Mesothelial cell of epicardium (in vitro differentiated cells): ENCODE data around the gene RALGPS1. TPM values are rescaled to one million over a fixed set of nuclear protein-coding genes. Genes with fewer than 3 reads are reported as not detected.

ENCODE experiments used
- DNase-seq, 2 experiments: peaks; one replicate each; pipeline ENCODE4 v3.0.0; 2021; ENCODE audit warnings: low spot score in 2 of 2; ENCODE audit not compliant: unreplicated experiment in 2 of 2
- H3K27ac Mint-ChIP-seq: 2 replicates; pipeline ENCODE4 v1.8.0; 2021; ENCODE audit warnings: mixed read lengths
- H3K27me3 Mint-ChIP-seq: 2 replicates; pipeline ENCODE4 v1.8.0; 2021; ENCODE audit warnings: low read depth, mixed read lengths
- H3K36me3 Mint-ChIP-seq: 2 replicates; pipeline ENCODE4 v1.8.0; 2021; ENCODE audit warnings: mixed read lengths
- H3K4me1 Mint-ChIP-seq: 2 replicates; pipeline ENCODE4 v1.8.0; 2021; ENCODE audit warnings: mixed read lengths
- H3K4me3 Mint-ChIP-seq: 2 replicates; pipeline ENCODE4 v1.8.0; 2021; ENCODE audit warnings: mild to moderate bottlenecking, moderate library complexity, mixed read lengths
- H3K9me3 Mint-ChIP-seq: 2 replicates; pipeline ENCODE4 v1.8.0; 2021; ENCODE audit warnings: mixed read lengths
- CTCF ChIP-seq: fragments of 200-600 bp; sonication (generic); IDR thresholded peaks from one replicate; pipeline ENCODE4 v1.5.0; 2021; ENCODE audit warnings: antibody characterized with exemption; ENCODE audit not compliant: unreplicated experiment
- total RNA-seq: library from RNA; stranded (reverse); gene quantifications from 3 replicates; pipeline ENCODE4 v1.2.1, GENCODE V29; 2021

The RALGPS1 gene
- total RNA-seq, 1 donor from 2014 or later, result 25.6 TPM

- peaks cover 4% of the 10 kb centered on the region for H3K9me3 Mint-ChIP-seq
- DNase-seq, result no peak
- H3K27me3 Mint-ChIP-seq, result no peaks in the 10 kb centered on the region
- H3K27ac Mint-ChIP-seq, result no peak overlapping the region
- peaks cover 9% of the 10 kb centered on the region for H3K4me1 Mint-ChIP-seq
- H3K36me3 Mint-ChIP-seq, result peaks cover 8% of the 10 kb centered on the region
- TF ChIP-seq CTCF, result no peak
- H3K4me3 Mint-ChIP-seq, result no peak overlapping the region
Observed at GRCh38 chr9:127077644-127077946, 163.0 kb downstream of the RALGPS1 start.

- H3K27me3 Mint-ChIP-seq, result no peaks in the 10 kb centered on the region
- H3K4me3 Mint-ChIP-seq, result no peak overlapping the region
- no peak for TF ChIP-seq CTCF
- no peak for DNase-seq
- no peak overlapping the region for H3K27ac Mint-ChIP-seq
- peaks cover 5% of the 10 kb centered on the region for H3K36me3 Mint-ChIP-seq
- no peaks in the 10 kb centered on the region for H3K9me3 Mint-ChIP-seq
- H3K4me1 Mint-ChIP-seq, result peaks cover 9% of the 10 kb centered on the region
Observed at GRCh38 chr9:127078336-127078735, 163.8 kb downstream of the RALGPS1 start.

DNA sequence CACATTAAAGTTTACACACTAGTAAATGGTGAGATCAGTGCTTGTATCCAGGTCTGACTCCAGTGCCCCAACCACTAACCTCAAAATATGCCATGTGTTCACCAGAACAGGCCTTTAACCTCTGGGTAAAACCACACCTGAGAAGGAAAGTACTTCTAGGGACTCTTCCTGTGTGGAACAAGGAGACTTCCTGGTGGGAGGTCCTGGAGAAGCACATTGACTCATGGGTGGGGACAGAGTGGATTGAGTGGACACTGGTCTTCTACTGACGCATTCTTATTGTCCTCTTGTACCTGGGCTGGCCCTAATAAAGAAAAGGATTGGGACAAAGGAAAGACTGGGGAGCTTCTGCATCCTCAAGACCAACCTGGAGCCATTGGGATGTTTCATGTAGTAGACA is 164.4 kb downstream of the RALGPS1 start:
- Mint-ChIP-seq H3K4me3 (no peak overlapping the region), H3K36me3 (peaks cover 5% of the 10 kb centered on the region), H3K4me1 (peaks cover 9% of the 10 kb centered on the region), H3K9me3 (no peaks in the 10 kb centered on the region), H3K27me3 (no peaks in the 10 kb centered on the region), H3K27ac (no peak overlapping the region)
- TF ChIP-seq CTCF, result no peak
- no peak for DNase-seq

DNA sequence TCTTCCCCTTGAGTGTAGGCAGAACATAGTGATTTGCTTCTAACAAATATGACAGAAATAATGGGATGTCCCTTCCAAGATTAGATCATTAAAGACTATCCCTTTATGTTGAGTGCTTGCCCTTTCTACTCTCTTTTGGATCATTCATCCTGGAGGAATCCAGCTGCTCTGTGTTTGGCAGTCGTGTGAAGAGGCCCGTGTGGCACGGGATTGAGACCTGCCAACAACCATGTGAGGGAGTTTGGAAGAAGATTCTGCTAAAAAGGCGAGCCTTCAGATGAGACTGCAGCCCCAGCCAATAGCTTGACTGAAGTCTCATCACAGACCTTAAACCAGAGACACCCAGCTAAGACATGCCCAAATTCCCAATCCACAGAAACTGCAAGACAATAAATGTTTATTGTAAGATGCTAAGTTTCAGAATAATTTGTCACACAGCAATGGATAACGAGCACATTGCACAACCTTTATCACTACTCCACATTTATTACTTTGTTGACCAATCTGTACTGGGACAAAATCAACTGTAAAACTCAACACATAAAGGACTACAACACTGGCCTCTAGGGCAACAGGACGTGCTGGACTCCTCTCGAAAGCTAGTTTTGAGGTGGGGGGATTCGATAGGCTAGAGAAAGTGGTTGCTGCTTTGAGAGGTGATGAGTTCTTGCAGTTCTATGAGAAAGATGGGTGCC is 165.0 kb downstream of the RALGPS1 start:
- no peak overlapping the region for H3K27ac Mint-ChIP-seq
- H3K36me3 Mint-ChIP-seq, result peaks cover 5% of the 10 kb centered on the region
- no peaks in the 10 kb centered on the region for H3K9me3 Mint-ChIP-seq
- no peak for TF ChIP-seq CTCF
- peaks cover 9% of the 10 kb centered on the region for H3K4me1 Mint-ChIP-seq
- no peak for DNase-seq
- H3K4me3 Mint-ChIP-seq, result no peak overlapping the region
- H3K27me3 Mint-ChIP-seq, result no peaks in the 10 kb centered on the region

DNA sequence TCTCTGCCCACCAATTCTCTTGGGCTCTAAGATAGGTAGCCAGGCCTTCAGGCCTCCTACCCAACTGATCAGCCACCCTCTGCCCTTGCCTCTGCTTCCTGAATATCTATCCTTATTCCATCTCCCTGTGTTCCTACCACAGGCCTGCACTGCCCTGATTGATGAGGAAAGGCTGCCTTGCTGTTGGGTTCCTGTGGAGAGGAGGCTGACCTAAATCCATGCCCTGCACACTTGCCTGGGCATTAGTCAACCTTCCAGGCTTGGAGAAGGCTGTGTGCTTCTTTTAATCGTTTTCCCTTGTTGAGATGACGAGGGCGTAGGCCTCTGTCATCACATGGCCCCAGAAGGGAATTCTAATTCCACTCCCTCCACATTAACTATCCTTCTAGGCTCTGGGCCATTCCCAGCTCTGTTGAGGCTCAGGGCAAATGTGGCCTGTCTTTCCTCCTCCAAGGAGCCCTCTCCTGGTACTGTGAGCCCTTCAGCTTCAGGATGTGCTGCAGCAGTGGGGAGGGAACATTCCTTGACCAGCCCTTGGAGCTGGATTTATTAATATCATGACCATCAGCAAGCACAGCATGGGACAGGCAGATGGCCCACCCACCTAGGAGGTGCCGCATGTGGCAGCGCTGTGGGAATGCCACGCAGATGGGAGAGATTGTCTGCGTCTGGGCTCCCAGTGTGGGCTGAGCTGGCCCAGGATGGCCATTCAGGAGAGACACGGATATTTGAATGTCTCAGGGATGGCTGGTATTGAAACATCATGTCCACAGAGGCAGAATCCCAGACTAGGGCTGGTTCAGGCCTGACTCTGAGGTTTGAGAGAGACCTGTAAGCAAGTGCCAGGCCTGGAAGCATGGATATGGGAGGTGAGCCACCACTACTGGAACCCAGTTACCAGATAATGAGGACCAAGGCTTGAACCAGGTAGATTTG is 166.9 kb downstream of the RALGPS1 start:
- Mint-ChIP-seq H3K4me1 (no peaks in the 10 kb centered on the region), H3K27me3 (no peaks in the 10 kb centered on the region), H3K36me3 (peaks cover 5% of the 10 kb centered on the region), H3K9me3 (no peaks in the 10 kb centered on the region), H3K4me3 (no peak overlapping the region), H3K27ac (no peak overlapping the region)
- no peak for DNase-seq
- no peak for TF ChIP-seq CTCF
